M059J (cell line): ENCODE results near the gene TFPI. TPM values are rescaled to one million over a fixed set of nuclear protein-coding genes. Genes with fewer than 3 reads are reported as not detected.
"Not testable (repeated sequence)": the region's sequence is repeated elsewhere in the genome, so short reads cannot be mapped to it uniquely, and the experiment has no call there.

Source experiments
- DNase-seq: peaks from one replicate; pipeline ENCODE4 v3.0.0-alpha.2; 2012; ENCODE audit warnings: low read depth
- total RNA-seq: library from RNA; depleted of rRNA; stranded (reverse); fragments of >200 nt; shearing (Covaris generic); gene quantifications from 2 replicates; pipeline ENCODE4 v1.2.3, GENCODE V29; 2014; rRNA removed

The TFPI gene
- 74.7 and 113 TPM in 2 replicates for total RNA-seq

GRCh38 chr2:187554011-187554703, at the start of gene TFPI:
TFPI (minus strand) TSS chr2:187554435; CDS start chr2:187503768, 50,667 bp downstream.
- DNase-seq, result peak; percentile 80

GRCh38 chr2:187594801-187595200, 40.6 kb upstream of the TFPI start:
- DNase-seq, result no peak

GRCh38 chr2:187593697-187594096, 39.5 kb upstream of the TFPI start:
- peak; percentile 46 for DNase-seq

- no peak for DNase-seq
Measured at GRCh38 chr2:187593098-187593497, 38.9 kb upstream of the TFPI start.

GRCh38 chr2:187590175-187590574, 35.9 kb upstream of the TFPI start:
- DNase-seq, result no peak

GRCh38 chr2:187586011-187586641, 31.9 kb upstream of the TFPI start:
- DNase-seq, result peak; percentile 42

- peak; percentile 60 for DNase-seq
Measured at GRCh38 chr2:187581125-187581896, 27.1 kb upstream of the TFPI start.

- peak; percentile 74 for DNase-seq
Measured at GRCh38 chr2:187580462-187581124, 26.4 kb upstream of the TFPI start.

GRCh38 chr2:187577310-187577709, 23.1 kb upstream of the TFPI start:
- DNase-seq, result no peak

GRCh38 chr2:187576906-187577305, 22.7 kb upstream of the TFPI start:
- DNase-seq, result no peak

GRCh38 chr2:187575751-187576067, 21.5 kb upstream of the TFPI start:
- no peak for DNase-seq

- DNase-seq, result no peak
Measured at GRCh38 chr2:187574969-187575750, 20.9 kb upstream of the TFPI start.

GRCh38 chr2:187573722-187574121, 19.5 kb upstream of the TFPI start:
- DNase-seq, result no peak

- DNase-seq, result not testable (repeated sequence)
Measured at GRCh38 chr2:187571996-187572395, 17.8 kb upstream of the TFPI start.

- DNase-seq, result no peak
Measured at GRCh38 chr2:187569571-187569970, 15.3 kb upstream of the TFPI start.

GRCh38 chr2:187569042-187569441, 14.8 kb upstream of the TFPI start:
- DNase-seq, result no peak

- DNase-seq, result no peak
Measured at GRCh38 chr2:187567126-187567525, 12.9 kb upstream of the TFPI start.

GRCh38 chr2:187566712-187567111, 12.5 kb upstream of the TFPI start:
- no peak for DNase-seq

- DNase-seq, result no peak
Measured at GRCh38 chr2:187566266-187566665, 12.0 kb upstream of the TFPI start.

- DNase-seq, result not testable (repeated sequence)
Measured at GRCh38 chr2:187565618-187566017, 11.4 kb upstream of the TFPI start.

GRCh38 chr2:187556493-187556892, 2.3 kb upstream of the TFPI start:
- DNase-seq, result not testable (repeated sequence)

- DNase-seq, result no peak
Measured at GRCh38 chr2:187554704-187555082, 458 bp upstream of the TFPI start.
